Right atrium auricular region (tissue), 2 donors: Measurements from ENCODE around the gene ITGA1. TPM values are rescaled to one million over a fixed set of nuclear protein-coding genes. Genes with fewer than 3 reads are reported as not detected.

Experiments
- DNase-seq: peaks from one replicate; pipeline ENCODE4 v3.0.0-alpha.2; 2019; ENCODE audit warnings: low spot score
- H3K27ac ChIP-seq, 2 donors: fragments of 200-600 bp; sonication (generic); 1 replicate in 1 of 2; 2 replicates in 1 of 2; pipeline ENCODE4 v1.5.1; 2016 to 2019
- H3K27me3 ChIP-seq, 2 donors: fragments of 200-600 bp; sonication (generic); one replicate each; pipeline versions ENCODE4 v1.5.1 to v1.6.0; 2017 to 2019
- H3K36me3 ChIP-seq: fragments of 200-600 bp; sonication (generic); one replicate; pipeline ENCODE4 v1.5.1; 2016
- H3K4me1 ChIP-seq, 2 donors: fragments of 200-600 bp; sonication (generic); one replicate each; pipeline versions ENCODE4 v1.5.1 to v1.6.0; 2017 to 2019
- H3K4me3 ChIP-seq, 2 donors: fragments of 200-600 bp; sonication (generic); 1 replicate in 1 of 2; 2 replicates in 1 of 2; pipeline ENCODE4 v1.5.1; 2017 to 2019; ENCODE audit warnings: mild to moderate bottlenecking in 1 of 2, moderate library complexity in 1 of 2
- H3K9me3 ChIP-seq, 2 donors: fragments of 200-600 bp; sonication (generic); one replicate each; pipeline ENCODE4 v1.5.1; 2019
- CTCF ChIP-seq, 2 donors: fragments of 200-600 bp; sonication (generic); IDR thresholded peaks; one replicate each; pipeline ENCODE4 v1.5.1; 2019; ENCODE audit warnings: antibody characterized with exemption in 2 of 2
- total RNA-seq, 2 donors: library from RNA; depleted of rRNA; stranded (reverse); fragments of >200 nt; gene quantifications; one replicate each; pipeline ENCODE4 v1.1.0, GENCODE V29; 2016

Gene ITGA1
- total RNA-seq = 10 to 100 TPM; 13.2 to 26.8 TPM

DNA sequence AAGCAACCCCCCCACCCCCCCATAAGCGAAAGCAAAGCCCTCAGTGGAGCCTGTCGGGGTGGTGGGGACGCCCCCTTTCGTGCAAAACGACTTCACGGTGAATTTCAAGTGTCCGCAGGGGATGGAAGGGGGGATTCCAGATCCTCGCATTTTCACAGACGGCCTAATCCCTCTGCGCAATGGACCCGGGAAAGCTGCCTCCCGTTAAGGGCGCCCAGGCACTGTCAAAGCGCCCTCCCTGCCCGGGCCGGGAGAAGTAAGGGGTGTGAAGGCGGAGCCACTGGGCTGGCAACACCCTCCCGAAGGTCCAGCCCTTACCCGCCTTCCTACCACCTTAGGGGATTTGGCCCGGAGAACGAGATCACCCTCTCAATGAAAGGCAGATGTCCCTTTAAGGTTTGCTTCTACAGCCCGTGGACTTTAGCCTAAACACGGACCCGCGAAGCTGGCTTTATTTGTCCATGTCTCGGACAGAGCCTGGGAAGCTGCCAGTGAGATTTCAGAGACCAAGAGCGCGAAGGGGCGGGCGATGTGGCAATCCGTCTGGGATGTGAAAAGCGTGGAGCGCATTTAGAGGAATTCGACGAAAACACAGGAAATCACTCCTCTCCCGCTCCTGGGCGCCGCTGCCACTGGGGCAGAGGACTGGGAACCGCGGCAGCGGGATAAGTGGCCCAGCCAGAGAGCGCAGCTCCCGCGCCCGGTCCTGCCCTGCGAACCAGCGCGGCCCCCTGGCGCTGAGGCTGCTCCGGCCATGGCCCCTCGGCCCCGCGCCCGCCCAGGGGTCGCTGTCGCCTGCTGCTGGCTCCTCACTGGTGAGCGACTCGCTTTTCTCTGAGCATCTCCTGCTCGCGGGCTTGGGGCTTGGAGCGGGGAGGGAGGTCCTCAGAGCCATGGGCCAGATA is at the start of gene ITGA1, which contains the start of gene PELO:
ITGA1 (plus strand) TSS at position 317 of the 905 bp plus-strand sequence; CDS start at position 755, 438 bp downstream.
PELO (plus strand) TSS at position 317 of the 905 bp plus-strand sequence. CDS start 12,479 bp downstream, outside the sequence.
- Histone ChIP-seq H3K4me3 (peak within 1 kb of the TSS; percentile 62 to 74), H3K36me3 (no peaks in the 10 kb centered on the region), H3K27ac (peak within 1 kb of the TSS; percentile 85 to 94), H3K27me3 (no peaks in the 10 kb centered on the region), H3K9me3 (no peaks in the 10 kb centered on the region), H3K4me1 (peaks cover 0 to 18% of the 10 kb centered on the region in 2 donors)
- TF ChIP-seq CTCF (IDR thresholded peaks at IDR 0.05) = peak; percentile 42 to 74
- peak; percentile 90 for DNase-seq

GRCh38 chr5:52738095-52738506 is 49.6 kb upstream of the ITGA1 start:
- TF ChIP-seq CTCF (IDR thresholded peaks at IDR 0.05) = no peak
- Histone ChIP-seq H3K4me1 (peaks cover 0 to 1% of the 10 kb centered on the region in 2 donors), H3K4me3 (no peak overlapping the region), H3K9me3 (no peaks in the 10 kb centered on the region), H3K27ac (no peak overlapping the region), H3K36me3 (no peaks in the 10 kb centered on the region), H3K27me3 (no peaks in the 10 kb centered on the region)
- no peak for DNase-seq

DNA sequence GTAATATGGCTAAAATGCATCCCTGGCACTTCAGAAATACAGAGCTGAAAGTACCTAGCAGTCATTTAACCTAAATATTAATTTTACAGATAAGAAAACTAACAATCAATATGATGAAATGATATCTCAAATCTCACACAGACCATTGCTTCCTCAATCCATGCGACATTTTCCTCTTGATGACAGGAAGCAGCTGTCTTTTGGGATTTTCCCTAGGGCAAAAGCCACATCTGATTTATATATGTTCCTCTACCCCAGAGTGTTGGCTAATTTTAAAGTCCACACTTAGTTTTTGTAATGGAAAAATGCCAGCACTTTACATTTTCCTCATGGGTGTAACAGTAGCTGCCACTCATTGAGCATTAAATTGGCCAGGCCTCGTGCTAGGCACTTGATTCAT is 47.7 kb upstream of the ITGA1 start:
- no peak overlapping the region for H3K27ac ChIP-seq
- no peak overlapping the region for H3K4me3 ChIP-seq
- H3K27me3 ChIP-seq = no peaks in the 10 kb centered on the region
- peaks cover 0 to 12% of the 10 kb centered on the region in 2 donors for H3K4me1 ChIP-seq
- no peak for TF ChIP-seq CTCF (IDR thresholded peaks at IDR 0.05)
- no peak for DNase-seq
- H3K36me3 ChIP-seq = no peaks in the 10 kb centered on the region
- no peaks in the 10 kb centered on the region for H3K9me3 ChIP-seq

- H3K27ac ChIP-seq = no peak overlapping the region
- no peaks in the 10 kb centered on the region for H3K9me3 ChIP-seq
- H3K4me1 ChIP-seq = peaks cover 0 to 12% of the 10 kb centered on the region in 2 donors
- H3K4me3 ChIP-seq = no peak overlapping the region
- H3K36me3 ChIP-seq = no peaks in the 10 kb centered on the region
- DNase-seq = no peak
- H3K27me3 ChIP-seq = no peaks in the 10 kb centered on the region
- TF ChIP-seq CTCF (IDR thresholded peaks at IDR 0.05) = no peak
These were observed 44.7 kb upstream of the ITGA1 start for GRCh38 chr5:52743012-52743411.

DNA sequence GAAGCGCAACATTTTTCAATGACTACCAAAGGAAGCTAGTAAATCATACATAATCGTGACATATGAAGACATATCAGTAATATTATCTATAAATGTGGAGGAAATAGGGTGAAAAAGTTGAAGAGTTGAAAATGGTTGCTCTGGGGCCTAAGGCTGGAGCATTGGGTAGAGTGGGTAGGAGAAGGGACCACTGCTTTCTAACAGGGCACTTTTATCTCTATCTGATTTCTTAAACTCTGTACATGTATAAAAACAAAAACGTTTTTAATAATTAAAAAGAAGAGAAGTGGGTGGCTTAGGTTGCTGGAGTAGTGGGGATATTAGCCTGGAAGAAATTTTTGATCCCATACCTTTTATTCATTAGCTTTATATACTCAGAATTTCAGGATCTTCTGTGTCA is 44.2 kb upstream of the ITGA1 start:
- H3K9me3 ChIP-seq = no peaks in the 10 kb centered on the region
- DNase-seq = no peak
- H3K36me3 ChIP-seq = no peaks in the 10 kb centered on the region
- no peaks in the 10 kb centered on the region for H3K27me3 ChIP-seq
- H3K27ac ChIP-seq = no peak overlapping the region
- H3K4me3 ChIP-seq = no peak overlapping the region
- no peak for TF ChIP-seq CTCF (IDR thresholded peaks at IDR 0.05)
- H3K4me1 ChIP-seq = peaks cover 0 to 12% of the 10 kb centered on the region in 2 donors
